ENCODE results near the gene BMPER. TPM values are rescaled to one million over a fixed set of nuclear protein-coding genes. Genes with fewer than 3 reads are reported as not detected.

BMPER gene
- total RNA-seq, 4 donors from 2014 or later: 3.1 to 6.1 (median 3.9) TPM

- no peak for TF ChIP-seq CTCF (IDR thresholded peaks at IDR 0.05; ENCODE audit: low read depth)
Measured at GRCh38 chr7:33917661-33918060, 12.3 kb downstream of the BMPER start.

DNA sequence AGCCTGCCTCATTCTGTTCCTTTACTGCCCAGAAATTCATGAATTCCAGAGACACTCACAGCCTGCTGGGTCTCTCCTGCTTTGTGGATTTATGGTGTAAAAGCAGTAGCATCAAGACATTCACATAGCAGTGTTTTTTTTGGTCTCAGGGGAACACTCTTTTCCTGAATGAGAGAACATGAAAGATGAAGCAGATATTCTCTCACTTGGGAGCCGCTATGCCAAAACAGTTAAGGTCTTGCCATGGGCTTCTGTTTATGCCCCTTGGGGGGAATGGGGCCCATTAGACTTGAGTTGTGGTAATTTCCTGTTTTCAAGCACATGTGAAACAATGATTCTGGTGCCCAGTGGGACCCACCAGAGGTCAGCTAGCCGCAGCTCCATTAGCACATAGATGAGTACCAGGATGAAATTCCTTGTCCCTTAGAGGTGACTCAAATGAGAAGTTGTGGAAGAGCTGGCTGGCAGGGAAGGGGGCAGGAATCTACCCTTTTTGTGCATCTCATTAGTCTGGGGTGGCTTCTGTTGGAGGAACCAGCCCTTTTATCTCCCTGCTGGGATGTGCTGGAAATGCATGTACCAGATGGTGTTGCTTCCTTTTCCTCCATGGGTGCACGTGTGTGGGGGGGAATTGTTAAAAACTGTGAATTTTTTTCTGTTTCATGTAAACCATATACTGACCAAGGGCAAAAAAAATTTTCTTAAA lies 13.3 kb downstream of the BMPER start:
- TF ChIP-seq CTCF (IDR thresholded peaks at IDR 0.05; ENCODE audit: low read depth): no peak

- TF ChIP-seq CTCF (IDR thresholded peaks at IDR 0.05; ENCODE audit: low read depth): no peak
Measured at GRCh38 chr7:33919449-33919848, 14.1 kb downstream of the BMPER start.

GRCh38 chr7:33921216-33921938 lies 16.0 kb downstream of the BMPER start:
- TF ChIP-seq CTCF (IDR thresholded peaks at IDR 0.05; ENCODE audit: low read depth): no peak

DNA sequence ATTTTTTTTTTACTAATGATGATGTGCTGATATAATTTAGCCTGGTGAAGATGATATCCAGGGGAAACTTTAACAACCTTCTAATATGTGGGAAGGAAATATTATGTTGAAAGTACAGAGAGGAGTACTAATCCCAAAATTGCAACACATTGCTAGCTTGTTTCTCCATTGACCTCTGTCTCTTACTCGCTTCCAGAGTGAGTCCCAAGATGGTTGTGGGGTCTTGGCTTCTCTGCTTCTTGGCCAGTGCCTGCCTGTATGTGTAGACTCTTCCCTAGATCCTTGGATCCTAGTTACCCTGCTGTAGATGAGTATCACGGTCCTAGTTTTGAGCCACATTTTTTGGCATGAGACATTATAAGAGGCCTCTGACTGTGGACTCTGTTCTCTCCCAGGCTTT lies 17.5 kb downstream of the BMPER start:
- no peak for TF ChIP-seq CTCF (IDR thresholded peaks at IDR 0.05; ENCODE audit: low read depth)

- no peak for TF ChIP-seq CTCF (IDR thresholded peaks at IDR 0.05; ENCODE audit: low read depth)
Measured at GRCh38 chr7:33923440-33924229, 18.3 kb downstream of the BMPER start.

- TF ChIP-seq CTCF (IDR thresholded peaks at IDR 0.05; ENCODE audit: low read depth): no peak
Measured at GRCh38 chr7:33926535-33926934, 21.2 kb downstream of the BMPER start.

Data from subcutaneous adipose tissue (tissue), 4 donors.